ENCODE measurements around the gene TMEM266. TPM values are rescaled to one million over a fixed set of nuclear protein-coding genes. Genes with fewer than 3 reads are reported as not detected.

The TMEM266 gene
- total and polyA plus RNA-seq, 8 donors: 1.9 to 5.5 (median 4.2) TPM

GRCh38 chr15:76203346-76204108 lies 143.7 kb downstream of the TMEM266 start:
- Histone ChIP-seq H3K4me3 (no peak overlapping the region), H3K27me3 (no peaks in the 10 kb centered on the region), H3K9me3 (no peaks in the 10 kb centered on the region), H3K4me1 (no peaks in the 10 kb centered on the region), H3K27ac (no peak overlapping the region), H3K36me3 (no peaks in the 10 kb centered on the region)
- intact Hi-C loops (cut with DNase I): no loop called here
- FAIRE-seq: no peak
- WGBS, 2 donors: 94 to 96% methylated on average over 23 of the region's 23 CpGs
- no peak for ATAC-seq
- DNase-seq: peak in 1 of 6 donors; percentile 70
- TF ChIP-seq, protein P1, sequence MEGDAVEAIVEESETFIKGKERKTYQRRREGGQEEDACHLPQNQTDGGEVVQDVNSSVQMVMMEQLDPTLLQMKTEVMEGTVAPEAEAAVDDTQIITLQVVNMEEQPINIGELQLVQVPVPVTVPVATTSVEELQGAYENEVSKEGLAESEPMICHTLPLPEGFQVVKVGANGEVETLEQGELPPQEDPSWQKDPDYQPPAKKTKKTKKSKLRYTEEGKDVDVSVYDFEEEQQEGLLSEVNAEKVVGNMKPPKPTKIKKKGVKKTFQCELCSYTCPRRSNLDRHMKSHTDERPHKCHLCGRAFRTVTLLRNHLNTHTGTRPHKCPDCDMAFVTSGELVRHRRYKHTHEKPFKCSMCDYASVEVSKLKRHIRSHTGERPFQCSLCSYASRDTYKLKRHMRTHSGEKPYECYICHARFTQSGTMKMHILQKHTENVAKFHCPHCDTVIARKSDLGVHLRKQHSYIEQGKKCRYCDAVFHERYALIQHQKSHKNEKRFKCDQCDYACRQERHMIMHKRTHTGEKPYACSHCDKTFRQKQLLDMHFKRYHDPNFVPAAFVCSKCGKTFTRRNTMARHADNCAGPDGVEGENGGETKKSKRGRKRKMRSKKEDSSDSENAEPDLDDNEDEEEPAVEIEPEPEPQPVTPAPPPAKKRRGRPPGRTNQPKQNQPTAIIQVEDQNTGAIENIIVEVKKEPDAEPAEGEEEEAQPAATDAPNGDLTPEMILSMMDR (IDR thresholded peaks at IDR 0.05): no peak

DNA sequence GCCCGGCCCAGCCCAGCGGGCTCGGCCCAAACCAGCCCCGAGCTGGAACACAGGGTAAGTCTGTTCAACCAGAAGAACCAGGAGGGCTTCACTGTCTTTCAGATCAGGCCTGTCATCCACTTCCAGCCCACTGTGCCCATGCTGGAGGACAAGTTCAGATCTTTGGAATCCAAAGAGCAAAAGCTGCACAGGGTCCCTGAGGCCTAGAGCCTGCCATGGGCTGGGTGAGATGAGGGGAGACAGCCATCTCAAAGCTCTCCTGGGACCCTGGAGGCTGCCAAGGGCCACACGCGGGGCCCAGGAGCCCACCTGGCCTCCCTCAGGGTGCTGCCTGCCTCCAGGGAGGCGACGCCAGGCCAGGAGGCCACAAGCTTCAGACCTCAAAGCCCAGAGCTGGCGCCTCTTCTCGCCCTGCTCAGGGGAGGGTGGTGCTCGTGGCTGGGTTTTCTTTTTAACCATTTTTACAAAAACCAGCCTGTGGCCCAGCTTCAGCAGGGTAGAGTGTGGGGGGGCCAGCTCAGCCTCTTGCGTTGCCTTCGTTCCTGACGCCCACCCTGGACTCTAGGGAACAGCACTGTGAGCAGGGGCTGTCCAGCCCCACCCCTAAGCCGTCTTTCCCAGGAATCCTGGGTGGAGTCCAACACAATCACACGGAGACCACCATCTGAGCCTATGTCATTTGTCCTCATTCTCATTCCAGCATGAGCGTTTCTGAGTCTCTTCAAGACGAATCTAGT lies 144.5 kb downstream of the TMEM266 start:
- TF ChIP-seq, protein P1 (IDR thresholded peaks at IDR 0.05): no peak
- no peak for FAIRE-seq
- ATAC-seq: no peak
- Histone ChIP-seq H3K4me3 (no peak overlapping the region), H3K27ac (no peak overlapping the region), H3K36me3 (no peaks in the 10 kb centered on the region), H3K9me3 (no peaks in the 10 kb centered on the region), H3K4me1 (no peaks in the 10 kb centered on the region), H3K27me3 (no peaks in the 10 kb centered on the region)
- intact Hi-C loops (cut with DNase I): no loop called here
- 92 to 93% methylated on average over 18 of the region's 18 CpGs for WGBS, 2 donors
- DNase-seq: peak in 1 of 6 donors; percentile 51

GRCh38 chr15:76204916-76205460 lies 145.2 kb downstream of the TMEM266 start:
- no peaks in the 10 kb centered on the region for H3K36me3 ChIP-seq
- no peaks in the 10 kb centered on the region for H3K27me3 ChIP-seq
- TF ChIP-seq, protein P1 (IDR thresholded peaks at IDR 0.05): no peak
- no peak for ATAC-seq
- FAIRE-seq: no peak
- no peaks in the 10 kb centered on the region for H3K4me1 ChIP-seq
- peak in 2 of 6 donors; percentile 6 to 29 for DNase-seq
- intact Hi-C loops (cut with DNase I): no loop called here
- no peak overlapping the region for H3K4me3 ChIP-seq
- H3K27ac ChIP-seq: no peak overlapping the region
- 93 to 94% methylated on average over 11 of the region's 11 CpGs for WGBS, 2 donors
- no peaks in the 10 kb centered on the region for H3K9me3 ChIP-seq

DNA sequence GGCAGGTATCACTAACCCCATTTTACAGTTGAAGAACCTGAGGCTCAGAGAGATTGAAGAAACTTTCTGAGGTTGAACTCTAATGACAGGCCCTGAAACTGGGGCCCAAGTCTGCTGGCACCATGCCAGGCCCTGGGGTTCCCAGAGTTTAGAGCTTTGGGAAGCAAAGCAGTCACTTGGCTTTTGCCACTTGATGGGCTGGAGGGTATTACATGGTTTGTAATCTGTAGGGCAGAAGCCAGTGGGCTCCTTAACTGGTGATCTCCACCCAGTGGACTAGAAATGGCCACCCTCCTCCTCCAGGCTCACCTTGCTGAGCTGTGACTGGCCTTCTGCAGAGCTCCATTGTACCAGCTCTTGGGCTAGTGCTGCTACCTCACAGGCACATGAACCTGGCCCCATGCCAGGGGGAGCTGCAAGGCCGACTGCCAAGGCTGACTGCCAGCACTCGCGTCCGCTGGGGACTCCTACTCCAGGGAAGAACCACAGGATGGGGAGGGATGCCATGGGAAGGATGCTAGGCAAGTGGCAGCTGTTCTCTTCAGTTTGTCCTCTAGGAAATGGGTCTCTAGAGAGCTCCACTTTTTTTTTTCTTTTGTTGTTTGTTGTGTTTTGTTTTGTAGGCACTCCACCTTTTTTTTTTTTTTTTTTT lies 146.7 kb downstream of the TMEM266 start:
- Histone ChIP-seq H3K27ac (no peak overlapping the region), H3K27me3 (no peaks in the 10 kb centered on the region), H3K4me1 (no peaks in the 10 kb centered on the region), H3K36me3 (no peaks in the 10 kb centered on the region), H3K4me3 (no peak overlapping the region), H3K9me3 (no peaks in the 10 kb centered on the region)
- TF ChIP-seq, protein P1 (IDR thresholded peaks at IDR 0.05): no peak
- intact Hi-C loops (cut with DNase I): no loop called here
- WGBS, 2 donors: 6 to 12% methylated on average over 4 of the region's 4 CpGs
- DNase-seq (peak; percentile 85 to 98 (median 92)), ATAC-seq (peak; percentile 79 to 92 (median 82)), FAIRE-seq (no peak)

Data from pancreas (tissue), 10 donors.